Osteocyte (in vitro differentiated cells): ENCODE measurements around the gene LHX4. TPM values are rescaled to one million over a fixed set of nuclear protein-coding genes. Genes with fewer than 3 reads are reported as not detected.

Source experiments
- DNase-seq: peaks from one replicate; pipeline ENCODE4 v3.0.0; 2021; ENCODE audit warnings: mixed read lengths; ENCODE audit not compliant: unreplicated experiment; ENCODE audit errors: extremely low spot score
- H3K27ac Mint-ChIP-seq: one replicate; pipeline ENCODE4 v1.8.0; 2021; ENCODE audit warnings: mild to moderate bottlenecking, mixed read lengths; ENCODE audit not compliant: unreplicated experiment
- H3K27me3 Mint-ChIP-seq: one replicate; pipeline ENCODE4 v1.8.0; 2021; ENCODE audit warnings: mixed read lengths; ENCODE audit not compliant: unreplicated experiment
- H3K36me3 Mint-ChIP-seq: one replicate; pipeline ENCODE4 v1.8.0; 2021; ENCODE audit warnings: mixed read lengths; ENCODE audit not compliant: unreplicated experiment
- H3K4me1 Mint-ChIP-seq: one replicate; pipeline ENCODE4 v1.8.0; 2021; ENCODE audit warnings: mixed read lengths; ENCODE audit not compliant: unreplicated experiment
- H3K4me3 Mint-ChIP-seq: one replicate; pipeline ENCODE4 v1.8.0; 2021; ENCODE audit warnings: mild to moderate bottlenecking, moderate library complexity, mixed read lengths; ENCODE audit not compliant: unreplicated experiment
- H3K9me3 Mint-ChIP-seq: one replicate; pipeline ENCODE4 v1.8.0; 2021; ENCODE audit warnings: mixed read lengths; ENCODE audit not compliant: unreplicated experiment
- CTCF ChIP-seq: fragments of 200-600 bp; sonication (generic); IDR thresholded peaks from 2 replicates; pipeline ENCODE4 v1.5.0; 2021; ENCODE audit warnings: antibody characterized with exemption, mild to moderate bottlenecking, moderate library complexity
- total RNA-seq: library from RNA; stranded (reverse); gene quantifications from 2 replicates; pipeline ENCODE4 v1.2.1, GENCODE V29; 2021

LHX4 gene
- total RNA-seq, 1 donor from 2014 or later = 0.70 TPM

DNA sequence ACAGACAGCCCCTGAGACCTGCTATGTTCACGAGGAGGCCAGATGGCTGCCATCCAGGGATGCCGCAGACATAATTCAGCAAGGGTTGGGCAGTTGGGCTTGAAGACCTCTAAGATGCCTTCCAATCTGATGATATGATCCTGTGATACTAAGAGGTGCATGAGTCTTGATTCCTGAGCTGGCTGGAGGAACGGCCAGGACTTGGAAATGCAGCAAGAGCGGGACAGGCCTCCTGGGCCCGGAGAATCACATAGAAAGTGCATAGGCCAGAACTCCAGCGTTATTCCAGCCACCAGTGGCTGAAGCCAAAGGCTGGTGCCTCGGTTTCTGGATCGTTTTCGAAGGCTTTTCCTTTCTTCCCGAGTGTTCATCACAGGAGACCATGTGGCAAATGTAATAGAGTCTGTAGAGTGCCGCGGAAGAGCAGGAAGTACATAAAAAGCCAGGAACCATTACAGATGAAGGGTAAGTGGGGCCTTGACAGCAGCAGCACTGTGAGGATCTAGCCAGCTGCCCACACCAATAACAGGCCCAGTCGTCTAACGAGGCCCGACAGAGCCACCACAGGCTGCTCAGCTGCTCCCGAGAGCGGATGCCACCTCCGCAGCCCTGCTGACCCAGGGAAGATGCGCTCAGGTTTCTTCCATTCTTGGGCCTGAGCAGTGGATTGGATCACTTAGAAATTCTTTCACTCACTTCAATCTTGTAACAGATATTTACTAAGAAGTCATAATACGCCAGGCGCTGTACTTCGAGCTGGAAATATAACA is 14.0 kb upstream of the LHX4 start:
- no peaks in the 10 kb centered on the region for H3K27me3 Mint-ChIP-seq
- H3K4me1 Mint-ChIP-seq = no peaks in the 10 kb centered on the region
- DNase-seq = no peak
- no peak for TF ChIP-seq CTCF
- no peak overlapping the region for H3K4me3 Mint-ChIP-seq
- H3K36me3 Mint-ChIP-seq = no peaks in the 10 kb centered on the region
- no peaks in the 10 kb centered on the region for H3K9me3 Mint-ChIP-seq
- H3K27ac Mint-ChIP-seq = no peak overlapping the region

DNA sequence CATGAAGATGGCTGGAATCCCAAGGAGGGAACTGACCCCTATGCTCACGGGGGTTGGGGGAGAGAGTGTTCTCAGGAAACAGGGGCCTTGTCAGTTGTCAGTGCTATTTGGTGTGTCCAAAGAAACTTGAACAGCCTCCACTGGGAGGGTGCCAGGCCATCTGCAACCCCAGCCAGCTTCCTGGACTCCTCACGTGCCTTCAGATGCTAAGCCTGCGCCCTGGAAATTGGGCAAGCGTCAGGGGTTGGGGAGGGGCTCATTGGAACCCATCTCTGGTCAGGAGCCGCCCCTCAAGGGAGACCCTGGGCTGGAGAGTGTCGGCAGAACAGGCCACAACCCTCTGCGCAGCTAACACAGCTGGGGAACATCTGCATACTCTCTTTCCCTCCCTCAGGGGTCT is 13.1 kb upstream of the LHX4 start:
- H3K27me3 Mint-ChIP-seq = peaks cover 5% of the 10 kb centered on the region

GRCh38 chr1:180218806-180219765 is 11.0 kb upstream of the LHX4 start:
- Mint-ChIP-seq H3K27ac (no peak overlapping the region), H3K36me3 (no peaks in the 10 kb centered on the region), H3K4me1 (no peaks in the 10 kb centered on the region), H3K27me3 (peaks cover 25% of the 10 kb centered on the region), H3K4me3 (no peak overlapping the region), H3K9me3 (no peaks in the 10 kb centered on the region)
- no peak for TF ChIP-seq CTCF
- DNase-seq = no peak

More for the DNA sequence above, 13.1 kb upstream of the LHX4 start:
- Mint-ChIP-seq H3K4me3 (no peak overlapping the region), H3K4me1 (no peaks in the 10 kb centered on the region), H3K9me3 (no peaks in the 10 kb centered on the region), H3K27ac (no peak overlapping the region), H3K36me3 (no peaks in the 10 kb centered on the region)
- DNase-seq = no peak
- no peak for TF ChIP-seq CTCF

- TF ChIP-seq CTCF = no peak
- H3K27me3 Mint-ChIP-seq = peaks cover 32% of the 10 kb centered on the region
- no peak overlapping the region for H3K27ac Mint-ChIP-seq
- no peaks in the 10 kb centered on the region for H3K4me1 Mint-ChIP-seq
- DNase-seq = no peak
- H3K9me3 Mint-ChIP-seq = no peaks in the 10 kb centered on the region
- H3K36me3 Mint-ChIP-seq = no peaks in the 10 kb centered on the region
- no peak overlapping the region for H3K4me3 Mint-ChIP-seq
Measured at GRCh38 chr1:180219776-180220175, 10.3 kb upstream of the LHX4 start.

GRCh38 chr1:180221462-180221861 is 8.6 kb upstream of the LHX4 start:
- Mint-ChIP-seq H3K36me3 (no peaks in the 10 kb centered on the region), H3K4me1 (no peaks in the 10 kb centered on the region), H3K27me3 (peaks cover 48% of the 10 kb centered on the region), H3K4me3 (no peak overlapping the region), H3K27ac (no peak overlapping the region), H3K9me3 (no peaks in the 10 kb centered on the region)
- no peak for TF ChIP-seq CTCF
- DNase-seq = no peak
